Measurements from ENCODE around the gene CHRM4.

The CHRM4 gene

DNA sequence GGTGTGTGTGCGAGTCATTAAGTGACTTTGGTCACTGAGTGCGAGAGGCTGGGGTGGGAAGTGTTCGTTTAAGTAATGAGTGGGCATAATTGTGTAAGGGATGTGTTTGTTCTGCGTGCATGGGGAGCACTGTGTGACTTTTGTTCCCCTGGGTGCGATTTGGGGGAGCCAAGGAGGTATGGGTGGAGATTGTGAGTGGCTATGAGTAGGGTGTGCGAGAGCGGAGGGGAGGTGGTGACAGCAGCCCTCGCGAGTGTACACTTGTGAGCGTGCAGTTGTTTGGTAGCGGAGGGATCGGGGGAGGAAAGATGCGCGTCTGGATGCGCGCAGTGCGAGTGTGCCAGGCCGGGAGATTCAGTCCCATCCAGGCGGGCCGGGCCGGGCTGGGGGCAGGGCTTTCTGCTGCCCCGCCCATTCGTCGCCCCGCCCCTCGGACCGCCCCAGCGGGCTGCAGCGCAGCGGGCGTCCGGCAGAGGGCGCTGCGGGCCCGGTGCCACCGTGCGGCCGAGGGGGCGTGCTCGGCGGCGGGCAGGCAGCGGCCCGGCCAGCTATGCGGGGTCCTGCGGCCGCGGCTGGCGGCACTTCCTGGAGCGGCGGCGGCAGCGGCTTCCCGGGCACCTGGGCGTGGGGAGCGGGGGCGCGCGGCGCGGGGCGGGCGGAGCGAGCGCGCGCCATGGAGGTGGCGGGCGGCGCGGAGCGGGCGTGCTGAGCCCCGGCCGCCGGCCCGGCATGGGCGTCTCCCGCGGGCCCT, 44.5 kb downstream of the CHRM4 start, which contains the start of gene DGKZ:
Gene DGKZ (plus strand): TSS at position 578 of the 751 bp plus-strand sequence. CDS start 197 bp downstream, outside the sequence.
- peak; percentile 41 for DNase-seq

DNA sequence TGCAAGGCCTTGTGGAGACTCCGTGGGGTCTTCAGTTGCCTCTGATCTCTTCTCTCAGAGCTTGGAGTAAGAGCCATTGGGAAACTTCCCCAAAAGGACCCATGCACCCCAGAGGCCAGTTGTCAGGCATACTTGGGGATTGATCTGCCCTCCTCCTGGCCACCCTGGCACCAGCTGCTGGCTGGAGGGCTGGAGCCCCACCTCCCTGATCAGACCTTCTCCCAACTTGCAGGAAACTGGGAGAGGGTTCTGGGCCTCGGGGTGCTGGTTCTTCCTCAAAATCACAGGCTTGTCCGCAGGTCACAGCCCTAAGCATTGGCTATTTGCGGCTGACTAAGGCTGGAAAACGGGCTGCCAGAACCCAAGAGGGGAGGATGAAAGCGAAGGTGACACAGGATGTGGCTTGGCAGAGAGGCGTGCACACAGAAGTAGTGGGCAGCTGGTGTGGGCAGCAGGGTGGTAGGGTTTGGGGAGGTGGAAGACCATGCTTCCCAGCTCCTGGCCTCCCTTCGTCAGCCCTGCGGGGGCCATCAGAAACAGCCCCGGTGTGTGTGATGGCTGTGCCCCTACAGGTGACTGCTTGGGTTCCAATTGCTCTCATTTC, 45.6 kb downstream of the CHRM4 start:
- DNase-seq: no peak

DNA sequence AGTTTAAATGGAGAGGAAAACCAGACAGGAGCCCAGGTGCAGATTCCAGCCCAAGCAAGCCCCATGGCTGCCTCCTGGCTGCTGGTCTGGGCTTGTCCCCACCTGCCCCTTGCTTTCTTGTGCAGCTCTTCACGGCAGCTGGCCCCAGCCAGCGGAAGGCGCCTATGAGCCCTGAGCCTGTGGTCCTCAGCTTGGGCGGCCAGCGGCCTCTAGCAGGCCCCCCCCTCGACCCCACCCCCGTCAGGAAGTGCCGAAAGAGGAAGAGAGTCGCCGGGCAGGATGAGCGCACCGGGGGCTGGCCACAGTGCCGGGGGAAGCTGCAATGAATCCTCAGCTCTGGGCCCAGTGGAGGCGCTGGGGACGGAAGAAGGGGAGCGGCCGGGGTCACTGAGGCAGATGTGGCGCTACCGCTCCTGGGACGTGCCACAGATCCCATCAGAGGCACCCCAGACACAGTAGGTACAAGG, 46.4 kb downstream of the CHRM4 start:
- no peak for DNase-seq

DNA sequence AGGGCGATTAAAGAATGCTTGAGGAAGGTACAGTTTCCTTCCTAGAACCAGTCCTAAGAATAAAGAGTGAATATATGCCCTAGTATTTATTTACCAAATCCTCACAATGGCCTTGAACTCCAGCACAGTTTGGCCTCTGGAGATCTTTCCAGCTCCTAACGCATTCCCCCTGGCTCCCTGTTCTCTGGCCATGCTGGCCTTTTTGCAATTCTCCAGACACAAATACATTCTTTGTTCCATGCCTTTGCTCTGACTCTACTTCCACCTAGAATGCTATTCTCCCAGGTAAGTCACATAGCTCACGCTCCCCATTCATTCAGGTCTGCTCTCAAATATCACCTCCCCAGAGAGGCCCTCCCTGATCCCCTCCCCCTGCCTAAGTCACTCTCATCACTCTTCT, 48.1 kb downstream of the CHRM4 start:
- no peak for DNase-seq

DNA sequence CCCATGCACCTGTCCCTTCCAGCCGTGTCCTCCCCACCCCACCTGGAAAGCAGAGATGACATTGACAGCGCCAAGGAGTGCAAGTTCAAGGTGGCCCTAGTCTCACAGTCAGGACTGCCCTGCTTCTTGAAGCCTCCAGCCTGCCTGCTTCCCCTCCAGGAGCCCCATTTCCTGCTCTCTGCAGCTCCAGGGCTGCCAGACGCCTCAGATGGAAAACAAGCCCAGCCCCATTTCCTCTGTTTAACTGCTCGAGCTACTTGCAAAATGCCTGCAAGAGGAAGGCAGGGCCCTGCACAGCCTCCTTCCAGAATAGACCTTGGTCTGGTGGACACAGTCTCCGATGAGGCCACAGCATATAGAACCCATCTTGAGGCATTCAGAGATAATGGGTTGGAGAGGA, 49.3 kb downstream of the CHRM4 start:
- no peak for DNase-seq

DNA sequence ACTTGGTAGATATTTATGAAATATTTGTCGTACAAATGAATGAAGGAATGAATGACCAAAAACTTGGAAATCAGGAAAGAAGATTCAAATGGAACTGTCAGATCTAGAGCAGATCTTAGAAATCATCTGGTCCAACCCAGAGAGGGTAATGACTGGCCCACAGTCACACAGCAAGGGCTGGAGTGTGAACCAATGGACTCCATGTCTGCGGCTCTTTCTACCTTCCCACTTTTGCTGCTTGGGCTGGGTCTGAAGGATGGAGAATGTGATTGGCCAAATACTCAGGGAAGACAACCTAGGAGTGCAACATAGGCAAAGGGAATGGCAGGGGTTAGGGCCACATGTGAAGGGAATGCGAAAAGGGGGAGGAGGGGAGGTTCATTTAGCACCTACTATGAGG, 50.1 kb downstream of the CHRM4 start:
- no peak for DNase-seq

DNA sequence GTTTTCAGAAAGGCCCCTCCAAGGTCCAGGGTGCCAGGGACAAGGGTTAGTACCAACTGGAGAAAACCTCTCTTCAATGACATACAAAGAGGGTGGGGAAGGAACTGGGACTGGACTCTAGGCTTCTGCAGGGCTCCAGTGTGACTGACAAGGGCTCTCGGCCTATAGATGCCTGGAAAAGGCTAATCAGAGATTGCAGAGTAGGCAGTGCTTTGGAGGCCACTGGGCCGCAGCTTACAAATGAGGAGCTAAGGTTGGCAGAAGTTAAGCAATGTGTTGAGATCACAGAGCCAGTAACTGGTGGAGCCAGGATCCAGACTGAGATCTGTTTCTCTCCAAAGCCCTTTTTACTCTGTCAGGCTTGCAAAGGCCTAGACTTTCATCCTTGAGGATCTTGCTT, 51.8 kb downstream of the CHRM4 start:
- no peak for DNase-seq

DNA sequence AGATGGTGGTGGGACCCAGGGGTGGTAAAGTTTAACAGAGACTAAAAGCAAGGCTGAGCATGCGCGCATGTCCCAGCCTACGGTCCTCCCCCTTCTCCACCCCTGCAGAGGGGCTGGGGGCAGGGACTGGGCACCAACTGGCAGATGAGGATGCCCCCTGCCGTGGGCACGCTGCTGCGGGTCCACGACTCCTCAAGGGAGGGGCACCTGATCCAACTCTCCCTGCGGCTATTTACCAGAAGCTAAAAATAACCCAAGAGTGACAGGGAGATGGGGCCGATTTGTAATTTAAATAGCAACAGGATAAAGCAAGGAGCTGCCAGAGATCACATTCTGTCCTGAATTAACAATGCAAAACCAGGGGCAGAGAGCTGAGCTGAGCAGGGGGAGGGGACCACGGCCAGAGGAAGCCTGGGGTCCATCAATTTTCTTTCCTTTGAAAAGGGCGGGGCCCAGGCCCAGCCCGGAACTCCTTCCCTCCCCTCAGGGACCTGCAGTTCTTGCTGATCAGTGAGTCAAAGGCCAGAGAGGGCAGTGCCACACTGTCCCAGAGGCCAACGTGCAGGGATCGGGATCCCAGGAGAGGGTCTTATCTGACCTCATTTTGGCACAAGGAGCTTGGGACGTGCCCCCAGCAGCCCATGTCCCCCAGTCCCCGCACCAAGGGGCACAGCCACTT, 52.4 kb downstream of the CHRM4 start:
- no peak for DNase-seq

DNA sequence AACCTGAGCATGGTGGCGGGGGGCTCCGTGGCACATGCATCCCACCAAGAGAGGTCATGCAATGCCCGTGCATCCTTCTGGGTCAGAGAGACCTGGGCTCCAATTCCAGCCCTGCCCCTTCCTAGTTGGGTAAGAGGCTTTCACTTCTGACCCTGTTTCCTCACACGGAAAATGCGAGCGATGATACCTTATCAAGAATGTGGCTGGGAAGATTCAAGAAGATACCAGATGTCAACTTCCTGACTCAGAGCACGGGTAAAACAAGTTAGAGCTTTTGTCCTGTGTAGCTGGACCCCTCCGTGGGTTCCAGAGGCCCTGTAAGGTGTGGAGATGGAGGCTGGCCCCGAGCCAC, 53.0 kb downstream of the CHRM4 start:
- DNase-seq: no peak

DNA sequence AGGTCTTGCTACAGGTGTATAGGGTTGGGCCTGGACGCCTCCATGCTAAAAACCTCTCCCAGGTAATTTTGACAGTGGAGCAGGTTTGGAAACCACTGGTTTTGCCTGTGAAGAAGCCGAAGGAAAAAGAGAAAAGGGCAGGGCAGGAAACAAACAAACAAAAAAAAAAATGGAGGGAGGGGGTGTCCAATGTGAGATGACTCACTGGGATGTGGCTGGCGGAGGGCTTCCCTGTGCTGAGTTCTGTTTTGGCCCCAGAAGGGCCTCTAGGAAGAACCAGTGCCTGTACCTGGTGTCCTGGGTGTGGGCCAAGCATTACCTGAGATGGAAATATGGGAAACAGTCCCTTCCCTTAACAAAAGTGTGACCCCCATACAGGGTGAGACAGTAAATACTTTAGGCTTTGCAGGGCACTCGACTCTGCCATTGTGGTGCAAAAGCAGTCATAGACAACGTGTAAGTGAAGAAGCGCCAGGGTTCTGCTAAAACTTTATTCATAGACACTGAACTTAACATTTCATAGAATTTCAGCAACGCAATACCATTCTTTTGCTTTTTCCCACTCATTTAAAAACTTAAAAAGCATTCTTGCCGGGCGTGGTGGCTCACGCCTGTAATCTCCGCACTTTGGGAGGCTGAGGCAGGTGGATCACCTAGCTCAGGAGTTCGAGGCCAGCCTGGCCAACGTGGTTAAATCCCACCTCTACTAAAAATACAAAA, 53.8 kb downstream of the CHRM4 start:
- no peak for DNase-seq

DNA sequence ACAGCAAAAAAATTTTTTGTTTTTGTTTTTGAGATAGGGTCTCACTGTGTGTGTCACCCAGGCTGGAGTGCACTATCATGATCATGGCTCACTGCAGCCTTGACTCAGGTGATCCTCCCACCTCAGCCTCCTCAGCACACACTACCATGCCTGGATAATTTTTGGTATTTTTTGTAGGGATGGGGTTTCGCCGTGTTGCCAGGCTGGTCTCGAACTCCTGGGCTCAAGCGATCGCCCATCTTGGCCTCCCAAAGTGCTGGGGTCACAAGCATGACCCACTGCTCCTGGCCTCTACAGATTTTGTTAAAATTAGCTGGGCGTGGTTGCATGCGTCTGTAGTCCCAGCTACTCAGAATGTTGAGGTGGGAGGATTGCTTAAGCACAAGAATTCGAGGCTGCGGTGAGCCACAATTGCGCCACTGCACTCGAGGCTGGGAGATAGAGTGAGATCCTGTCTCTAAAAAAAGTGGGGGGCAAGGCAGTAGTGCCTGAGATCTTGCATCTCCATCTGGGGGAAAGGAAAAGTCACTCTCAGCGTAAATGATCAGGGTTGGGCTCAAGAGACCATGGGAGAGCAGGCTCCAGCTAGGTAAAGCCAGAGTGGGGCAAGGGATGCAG, 54.9 kb downstream of the CHRM4 start:
- no peak for DNase-seq

DNA sequence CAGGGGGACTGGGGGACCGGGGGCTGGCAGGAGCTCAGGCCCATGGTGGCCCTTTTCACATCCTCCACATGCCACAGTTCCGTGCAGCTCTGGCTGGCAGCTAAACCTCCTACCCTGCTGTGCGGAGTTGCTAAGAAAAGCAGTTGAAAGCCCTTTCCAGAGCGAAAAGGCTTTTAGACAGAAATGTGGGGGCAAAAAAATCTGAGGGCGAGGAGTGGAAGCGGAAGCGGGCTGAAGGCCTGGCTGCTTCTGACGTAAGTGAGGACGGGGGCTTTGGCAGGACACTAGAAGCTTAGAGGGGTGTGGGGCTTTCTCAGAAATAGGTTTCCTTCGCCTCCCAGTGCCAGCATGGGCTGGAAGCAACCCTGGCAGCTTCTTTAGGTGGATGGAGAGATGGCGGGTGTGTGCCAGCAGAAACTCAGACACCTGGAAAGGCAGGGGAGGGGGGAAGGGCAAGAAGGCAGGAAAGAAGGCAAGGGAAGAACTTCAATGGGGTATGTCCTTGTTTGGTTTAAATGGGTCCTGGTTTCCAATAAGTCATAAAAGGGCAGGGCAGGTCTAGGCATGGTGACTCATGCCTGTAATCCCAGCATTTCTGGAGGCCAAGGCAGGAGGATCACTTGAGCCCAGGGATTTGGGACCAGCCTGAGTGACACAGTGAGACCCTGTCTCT, 55.5 kb downstream of the CHRM4 start:
- DNase-seq: no peak

DNA sequence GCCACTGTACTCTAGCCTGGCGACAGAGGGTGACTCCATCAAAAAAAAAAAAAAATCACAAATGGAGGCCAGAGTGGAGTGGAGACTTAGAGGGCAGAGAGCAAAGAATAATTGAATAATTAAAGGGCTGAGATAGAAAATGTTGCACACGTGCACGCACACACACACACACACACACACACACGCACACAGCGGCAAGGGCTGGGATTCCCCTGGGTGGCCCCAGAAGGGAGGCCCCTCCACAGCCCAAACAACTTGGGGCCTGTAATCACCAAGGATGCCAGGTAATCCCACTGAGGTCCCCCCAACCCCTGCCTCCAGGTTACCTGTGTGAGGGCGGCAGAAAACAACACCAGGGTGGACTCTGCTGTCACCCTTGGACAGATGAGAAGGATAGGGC, 56.3 kb downstream of the CHRM4 start:
- DNase-seq: no peak

DNA sequence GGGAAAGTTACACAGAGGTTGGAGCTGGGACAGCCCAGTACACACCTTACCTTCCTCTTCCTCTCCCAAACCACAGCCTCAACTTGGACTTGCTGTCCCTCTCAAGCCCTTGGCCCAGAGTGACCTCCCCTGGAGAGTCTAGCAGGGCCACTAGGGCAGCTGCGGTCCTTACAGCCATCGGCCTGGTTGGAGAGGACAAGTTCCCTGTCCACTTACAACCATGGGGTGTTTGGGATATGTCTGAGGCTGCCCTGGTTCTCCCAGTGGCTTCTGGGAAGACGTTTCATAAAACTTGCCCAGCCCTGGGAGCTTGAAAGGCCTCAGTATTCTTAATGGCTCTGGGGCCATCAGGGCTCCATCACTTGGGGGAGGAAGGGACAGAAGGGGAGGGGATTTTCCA, 57.4 kb downstream of the CHRM4 start:
- DNase-seq: no peak
